HG03135 (cell line): ENCODE data around the gene RNF103.
"Not testable (repeated sequence)": the region's sequence is repeated elsewhere in the genome, so short reads cannot be mapped to it uniquely, and the experiment has no call there.

Source experiments
- ATAC-seq: cut with Tn5 transposase; IDR thresholded peaks from one replicate; pipeline ENCODE4 v1.9.1; 2021; ENCODE audit warnings: mild to moderate bottlenecking, moderate library complexity; ENCODE audit not compliant: unreplicated experiment

The RNF103 gene

GRCh38 chr2:86624267-86624547 lies 542 bp upstream of the RNF103 start:
- ATAC-seq, result no peak

DNA sequence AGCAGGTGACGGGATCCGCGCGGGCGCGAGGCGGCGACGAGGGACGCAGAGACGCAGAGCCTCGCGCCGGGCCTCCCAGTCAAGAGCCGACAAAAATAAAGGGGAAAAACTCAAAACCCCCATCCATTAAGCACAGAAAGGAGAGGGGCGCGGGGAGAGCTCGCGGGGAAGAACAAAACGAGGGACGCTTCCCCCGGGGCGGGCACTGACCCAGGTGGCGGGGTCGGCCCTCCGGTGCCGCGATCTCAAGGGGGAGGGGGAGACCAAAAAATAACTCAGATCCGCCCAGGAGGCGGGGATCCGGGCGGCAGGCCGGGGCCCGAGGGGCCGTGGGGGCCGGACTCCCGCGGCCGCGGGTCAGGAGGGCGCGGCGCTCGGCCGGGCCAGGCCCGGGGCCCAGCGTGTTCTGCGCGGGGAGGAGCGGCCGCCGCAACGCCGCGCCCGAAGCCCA lies 597 bp downstream of the RNF103 start:
- ATAC-seq, result peak; percentile 45

DNA sequence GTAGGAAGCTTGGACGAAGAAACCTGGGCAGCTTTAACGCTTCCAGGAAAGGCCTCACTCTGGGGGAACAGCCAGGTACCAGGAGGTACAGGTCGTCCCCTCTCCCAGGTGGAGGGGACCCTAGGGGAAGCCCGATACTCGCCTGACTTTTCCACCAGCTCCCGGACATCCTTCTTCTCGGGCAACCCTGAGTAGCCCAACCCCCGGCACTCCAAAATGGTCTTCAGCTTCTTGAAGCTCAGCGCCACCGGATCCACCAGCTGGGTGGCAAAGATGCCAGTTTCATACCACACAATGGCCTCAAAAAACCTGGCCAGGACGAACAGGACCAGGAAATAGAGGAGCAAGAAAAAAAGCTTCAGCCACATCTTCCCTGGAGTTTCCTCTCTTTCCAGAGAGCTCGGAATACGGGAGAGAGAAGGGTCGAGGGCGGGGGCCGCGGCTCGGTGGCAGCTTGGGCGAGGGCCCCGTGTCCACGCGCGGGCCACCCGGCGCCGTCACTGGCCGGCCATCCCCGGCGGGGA lies 1.1 kb downstream of the RNF103 start:
- no peak for ATAC-seq

- ATAC-seq, result no peak
These were observed 2.3 kb downstream of the RNF103 start for GRCh38 chr2:86621280-86621943.

GRCh38 chr2:86617738-86618137 lies 5.9 kb downstream of the RNF103 start:
- ATAC-seq, result peak; percentile 40

DNA sequence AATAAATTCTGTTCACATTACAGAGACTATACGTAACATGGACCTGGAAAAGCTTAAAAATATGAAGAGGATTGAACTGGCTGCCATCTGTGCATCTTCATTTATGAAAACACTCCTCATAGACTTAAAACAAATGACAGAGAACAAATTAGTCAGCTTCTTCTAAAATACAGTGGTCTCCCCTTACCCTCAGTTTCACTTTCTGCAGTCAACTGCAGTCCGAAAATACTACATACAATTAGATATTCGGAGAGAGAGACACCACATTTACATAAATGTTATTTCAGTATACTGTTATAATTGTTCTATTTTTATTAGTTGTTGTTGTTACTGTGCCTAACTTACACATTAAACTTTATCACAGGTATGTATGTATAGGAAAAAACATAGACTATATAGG lies 6.5 kb downstream of the RNF103 start:
- no peak for ATAC-seq

DNA sequence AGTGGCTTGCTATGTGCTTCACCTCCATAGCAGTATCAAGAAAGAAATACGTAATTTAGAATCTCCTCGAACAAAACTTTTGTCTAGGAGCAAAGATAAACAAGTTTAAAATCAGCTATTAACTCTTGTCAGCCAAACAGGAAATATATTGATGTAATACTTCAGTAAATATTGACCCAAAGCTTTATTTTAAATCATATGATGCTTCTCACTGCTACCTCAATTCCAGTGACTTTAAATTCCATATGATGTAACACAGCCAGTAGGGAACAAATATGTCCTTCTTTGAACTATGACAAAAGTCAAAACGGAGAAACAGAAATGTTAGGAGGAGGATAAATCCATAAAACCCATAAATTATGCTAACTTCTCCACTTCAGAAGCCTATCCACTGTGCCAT lies 7.2 kb downstream of the RNF103 start:
- no peak for ATAC-seq

GRCh38 chr2:86615596-86615995 lies 8.1 kb downstream of the RNF103 start:
- no peak for ATAC-seq

GRCh38 chr2:86613515-86613914 lies 10.2 kb downstream of the RNF103 start:
- ATAC-seq, result no peak

- ATAC-seq, result no peak
These were observed 12.8 kb downstream of the RNF103 start for GRCh38 chr2:86610871-86611270.

DNA sequence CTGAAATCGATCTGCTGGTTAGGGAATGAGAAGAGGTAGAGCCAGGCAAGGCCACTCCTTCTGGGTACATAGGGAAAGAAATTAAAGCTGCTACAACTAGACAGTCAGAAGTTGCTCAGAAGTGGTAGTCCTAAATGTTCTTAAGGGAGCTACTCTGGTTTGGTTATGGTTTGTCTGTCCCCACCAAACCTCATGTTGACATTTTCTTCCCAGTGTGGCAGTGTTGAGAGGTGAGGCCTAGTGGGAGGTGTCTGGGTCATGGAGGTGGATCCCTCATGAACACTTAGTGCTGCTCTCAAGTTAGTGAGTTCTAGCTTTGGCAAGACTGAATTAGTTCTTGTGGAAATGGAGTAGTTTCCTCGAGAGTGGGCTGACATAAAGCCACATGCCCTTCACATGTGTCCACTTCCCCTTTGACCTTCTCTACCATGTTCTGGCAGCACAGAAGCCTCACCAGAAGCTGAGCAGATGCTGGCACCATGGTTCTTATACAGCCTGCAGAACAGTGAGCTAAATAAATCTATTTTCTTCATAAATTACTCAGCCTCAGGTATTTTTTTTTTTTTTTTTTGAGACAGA lies 14.7 kb downstream of the RNF103 start:
- ATAC-seq, result no peak

DNA sequence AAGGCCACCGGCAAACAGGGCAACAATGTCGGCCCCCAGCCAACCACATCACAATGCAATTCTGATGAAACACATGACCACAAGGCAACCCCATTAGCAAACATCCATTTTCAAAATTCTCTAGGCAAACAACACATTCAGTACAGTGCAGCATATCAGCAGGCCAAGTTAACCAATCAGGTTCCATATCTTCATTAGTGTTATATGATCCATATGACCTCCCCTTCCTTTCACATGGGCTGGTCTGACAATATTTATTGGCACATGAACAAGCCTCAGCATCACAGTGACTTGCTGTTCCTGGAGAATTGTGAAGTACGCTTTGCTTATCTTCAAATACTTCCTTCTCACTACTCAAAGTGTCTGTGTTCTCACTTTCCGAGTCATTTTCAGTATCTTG lies 19.8 kb downstream of the RNF103 start:
- no peak for ATAC-seq

DNA sequence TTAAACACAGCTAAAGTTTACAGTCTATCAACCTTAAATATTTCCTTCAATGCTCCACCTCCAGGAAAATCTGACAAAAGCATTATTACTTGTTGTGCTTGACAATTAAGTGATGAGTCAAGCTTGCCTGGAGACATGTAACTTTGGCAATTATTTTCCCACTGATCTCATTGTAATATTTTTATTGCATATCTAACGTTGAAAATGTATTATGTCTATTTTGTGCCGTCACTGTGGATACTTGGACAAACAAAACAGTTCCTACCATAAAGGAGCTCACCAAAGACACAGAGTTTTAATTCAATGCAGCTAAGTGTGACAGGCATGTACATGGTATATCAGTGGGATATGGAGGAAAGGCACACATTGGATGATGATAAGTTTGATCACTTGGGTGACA lies 24.7 kb downstream of the RNF103 start:
- ATAC-seq, result no peak

GRCh38 chr2:86596118-86596517 lies 27.5 kb downstream of the RNF103 start:
- no peak for ATAC-seq

GRCh38 chr2:86593266-86593665 lies 30.4 kb downstream of the RNF103 start:
- no peak for ATAC-seq

GRCh38 chr2:86592547-86593230 lies 31.0 kb downstream of the RNF103 start:
- no peak for ATAC-seq

GRCh38 chr2:86589701-86590100 lies 34.0 kb downstream of the RNF103 start:
- ATAC-seq, result not testable (repeated sequence)

GRCh38 chr2:86584151-86584913 lies 39.3 kb downstream of the RNF103 start:
- no peak for ATAC-seq

DNA sequence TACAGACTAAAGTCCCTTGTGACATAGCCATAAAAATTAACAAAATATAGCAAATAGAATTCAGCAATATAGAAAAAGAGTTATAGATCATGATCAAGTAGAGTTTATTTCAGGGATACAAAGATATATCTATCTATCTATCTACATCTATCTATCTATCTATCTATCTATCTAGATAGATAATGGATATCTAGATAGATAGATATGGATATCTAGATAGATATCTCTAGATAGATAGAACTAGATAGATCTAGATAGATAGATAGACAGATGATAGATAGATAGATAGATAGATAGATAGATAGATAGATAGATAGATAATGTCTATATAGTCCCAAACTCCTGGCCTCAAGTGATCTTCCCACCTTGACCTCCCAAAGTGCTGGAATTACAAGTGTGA lies 43.1 kb downstream of the RNF103 start:
- ATAC-seq, result no peak

- ATAC-seq, result no peak
These were observed 45.7 kb downstream of the RNF103 start for GRCh38 chr2:86577817-86578456.

GRCh38 chr2:86570059-86570458 lies 53.6 kb downstream of the RNF103 start:
- no peak for ATAC-seq
